Upper lobe of right lung (tissue), 1 donor: ENCODE results near the gene TTBK1. TPM values are rescaled to one million over a fixed set of nuclear protein-coding genes. Genes with fewer than 3 reads are reported as not detected.

Experiments
- ATAC-seq: fragments of 200-7000 bp; cut with Tn5 transposase; one replicate; pipeline ENCODE4 v1.9.1; 2020; ENCODE audit warnings: mild to moderate bottlenecking, moderate library complexity
- DNase-seq: peaks from one replicate; pipeline ENCODE4 v3.0.0-alpha.2; 2020
- H3K27ac ChIP-seq: fragments of 200-600 bp; one replicate; pipeline ENCODE4 v1.8.0; 2022
- H3K27me3 ChIP-seq: fragments of 200-600 bp; one replicate; pipeline ENCODE4 v1.8.0; 2022; ENCODE audit warnings: mild to moderate bottlenecking
- H3K36me3 ChIP-seq: fragments of 200-600 bp; one replicate; pipeline ENCODE4 v1.8.0; 2022
- H3K4me1 ChIP-seq: fragments of 200-600 bp; one replicate; pipeline ENCODE4 v1.8.0; 2022
- H3K4me3 ChIP-seq: fragments of 200-600 bp; one replicate; pipeline ENCODE4 v1.8.0; 2022; ENCODE audit warnings: mild to moderate bottlenecking
- H3K9me3 ChIP-seq: fragments of 200-600 bp; one replicate; pipeline ENCODE4 v1.8.0; 2022
- CTCF ChIP-seq: fragments of 200-600 bp; IDR thresholded peaks from one replicate; pipeline ENCODE4 v1.8.0; 2022; ENCODE audit warnings: antibody characterized with exemption
- intact Hi-C: fragments of 100-400 bp; cut with DNase I; formaldehyde crosslinking; loops from one replicate; pipeline ENCODE4 v1.11.0; 2022
- total RNA-seq: library from RNA; stranded (reverse); fragmentation: NEBNext Ultra II Directional; extraction: Animal tissue kit (Norgen Biotek cat#: 25700); gene quantifications from one replicate; pipeline ENCODE4 v1.2.1, GENCODE V29; 2021
- donor health status: DM: no; HTN: yes; CAD: no; lungs with severe emphysema.

The TTBK1 gene
- total RNA-seq, 1 donor from 2014 or later: 0.17 TPM

- H3K27me3 ChIP-seq: no peaks in the 10 kb centered on the region
- no peak for TF ChIP-seq CTCF
- H3K36me3 ChIP-seq: no peaks in the 10 kb centered on the region
- H3K4me1 ChIP-seq: no peaks in the 10 kb centered on the region
- H3K4me3 ChIP-seq: no peak overlapping the region
- no peaks in the 10 kb centered on the region for H3K9me3 ChIP-seq
- intact Hi-C loops: no loop called here
- ATAC-seq: no peak
- no peak overlapping the region for H3K27ac ChIP-seq
- no peak for DNase-seq
Observed at GRCh38 chr6:43325876-43326275, 82.6 kb downstream of the TTBK1 start.

- ATAC-seq: no peak
- no peaks in the 10 kb centered on the region for H3K4me1 ChIP-seq
- TF ChIP-seq CTCF: no peak
- no peaks in the 10 kb centered on the region for H3K27me3 ChIP-seq
- H3K4me3 ChIP-seq: no peak overlapping the region
- H3K36me3 ChIP-seq: no peaks in the 10 kb centered on the region
- no peaks in the 10 kb centered on the region for H3K9me3 ChIP-seq
- intact Hi-C loops: no loop called here
- DNase-seq: no peak
- H3K27ac ChIP-seq: no peak overlapping the region
Observed at GRCh38 chr6:43328528-43328927, 85.2 kb downstream of the TTBK1 start.

GRCh38 chr6:43331470-43331869, 88.2 kb downstream of the TTBK1 start:
- H3K27me3 ChIP-seq: no peaks in the 10 kb centered on the region
- no peak for ATAC-seq
- no peak for DNase-seq
- no peak overlapping the region for H3K27ac ChIP-seq
- H3K36me3 ChIP-seq: no peaks in the 10 kb centered on the region
- H3K4me3 ChIP-seq: no peak overlapping the region
- H3K9me3 ChIP-seq: no peaks in the 10 kb centered on the region
- no peaks in the 10 kb centered on the region for H3K4me1 ChIP-seq
- intact Hi-C loops: no loop called here
- TF ChIP-seq CTCF: no peak

- intact Hi-C loops: no loop called here
- Histone ChIP-seq H3K4me3 (no peak overlapping the region), H3K27me3 (no peaks in the 10 kb centered on the region), H3K36me3 (no peaks in the 10 kb centered on the region), H3K4me1 (no peaks in the 10 kb centered on the region), H3K27ac (no peak overlapping the region), H3K9me3 (no peaks in the 10 kb centered on the region)
- DNase-seq (no peak), ATAC-seq (peak; percentile 55)
- no peak for TF ChIP-seq CTCF
Observed at GRCh38 chr6:43331891-43332290, 88.6 kb downstream of the TTBK1 start.

GRCh38 chr6:43334466-43335095, 91.3 kb downstream of the TTBK1 start:
- H3K36me3 ChIP-seq: peaks cover 19% of the 10 kb centered on the region
- H3K27ac ChIP-seq: no peak overlapping the region
- H3K9me3 ChIP-seq: no peaks in the 10 kb centered on the region
- TF ChIP-seq CTCF: peak; percentile 55
- ATAC-seq: peak; percentile 80
- DNase-seq: no peak
- H3K4me1 ChIP-seq: no peaks in the 10 kb centered on the region
- no peaks in the 10 kb centered on the region for H3K27me3 ChIP-seq
- intact Hi-C loops: no loop called here
- H3K4me3 ChIP-seq: no peak overlapping the region

- intact Hi-C loops: no loop called here
- no peak overlapping the region for H3K27ac ChIP-seq
- no peaks in the 10 kb centered on the region for H3K27me3 ChIP-seq
- ATAC-seq (no peak), DNase-seq (no peak)
- no peak overlapping the region for H3K4me3 ChIP-seq
- no peaks in the 10 kb centered on the region for H3K9me3 ChIP-seq
- H3K36me3 ChIP-seq: peaks cover 28% of the 10 kb centered on the region
- no peaks in the 10 kb centered on the region for H3K4me1 ChIP-seq
- no peak for TF ChIP-seq CTCF
Observed at GRCh38 chr6:43335469-43335868, 92.2 kb downstream of the TTBK1 start.
